ENCODE results near the gene CDH13.

Gene CDH13

GRCh38 chr16:83724585-83724984, 1097.8 kb downstream of the CDH13 start:
- no peak for TF ChIP-seq ZFX (IDR thresholded peaks at IDR 0.05; ENCODE audit: borderline replicate concordance)
- no peak for TF ChIP-seq CTCF (IDR thresholded peaks at IDR 0.05)
- no peak overlapping the region for H3K27ac ChIP-seq

- H3K27ac ChIP-seq, result no peak overlapping the region
- TF ChIP-seq CTCF (IDR thresholded peaks at IDR 0.05) (no peak), ZFX (IDR thresholded peaks at IDR 0.05; ENCODE audit: borderline replicate concordance) (no peak)
Measured at GRCh38 chr16:83725313-83725712, 1098.5 kb downstream of the CDH13 start.

- TF ChIP-seq CTCF (IDR thresholded peaks at IDR 0.05) (no peak), ZFX (IDR thresholded peaks at IDR 0.05; ENCODE audit: borderline replicate concordance) (no peak)
- H3K27ac ChIP-seq, result no peak overlapping the region
Measured at GRCh38 chr16:83727018-83727417, 1100.2 kb downstream of the CDH13 start.

GRCh38 chr16:83727751-83728352, 1101.1 kb downstream of the CDH13 start:
- no peak overlapping the region for H3K27ac ChIP-seq

GRCh38 chr16:83728492-83728891, 1101.7 kb downstream of the CDH13 start:
- H3K27ac ChIP-seq, result no peak overlapping the region
- no peak for TF ChIP-seq ZFX (IDR thresholded peaks at IDR 0.05; ENCODE audit: borderline replicate concordance)
- TF ChIP-seq CTCF (IDR thresholded peaks at IDR 0.05), result no peak

More at GRCh38 chr16:83727751-83728352, 1101.1 kb downstream of the CDH13 start:
- TF ChIP-seq CTCF (IDR thresholded peaks at IDR 0.05) (no peak), ZFX (IDR thresholded peaks at IDR 0.05; ENCODE audit: borderline replicate concordance) (no peak)

- no peak overlapping the region for H3K27ac ChIP-seq
- TF ChIP-seq CTCF (IDR thresholded peaks at IDR 0.05), result no peak
- TF ChIP-seq ZFX (IDR thresholded peaks at IDR 0.05; ENCODE audit: borderline replicate concordance), result no peak
Measured at GRCh38 chr16:83730812-83731211, 1104.0 kb downstream of the CDH13 start.

- no peak for TF ChIP-seq CTCF (IDR thresholded peaks at IDR 0.05)
- no peak for TF ChIP-seq ZFX (IDR thresholded peaks at IDR 0.05; ENCODE audit: borderline replicate concordance)
- no peak overlapping the region for H3K27ac ChIP-seq
Measured at GRCh38 chr16:83732536-83732935, 1105.8 kb downstream of the CDH13 start.
